Karpas-422 (cell line): ENCODE results near the gene CLEC17A. TPM values are rescaled to one million over a fixed set of nuclear protein-coding genes. Genes with fewer than 3 reads are reported as not detected.
A peak's percentile ranks its signal among the peaks of the same experiment; 100 is the strongest.
"Not testable (repeated sequence)": the region's sequence is repeated elsewhere in the genome, so short reads cannot be mapped to it uniquely, and the experiment has no call there.

Source experiments
- DNase-seq: peaks from one replicate; pipeline ENCODE4 v3.0.0-alpha.2; 2015
- H2AFZ ChIP-seq: fragments of 200-600 bp; sonication (generic); 2 replicates; pipeline ENCODE4 v1.6.1; 2014; ENCODE audit warnings: antibody characterized with exemption, low read length, mixed read lengths
- H3K27ac ChIP-seq: fragments of 200-600 bp; sonication (generic); 2 replicates; pipeline ENCODE4 v1.5.1; 2014; ENCODE audit warnings: mild to moderate bottlenecking, low read length, moderate library complexity
- H3K27me3 ChIP-seq: fragments of 200-600 bp; sonication (generic); 2 replicates; pipeline ENCODE4 v1.6.1; 2014; ENCODE audit warnings: low read length, mixed read lengths
- H3K36me3 ChIP-seq: fragments of 200-600 bp; sonication (generic); 2 replicates; pipeline ENCODE4 v1.6.1; 2014; ENCODE audit warnings: low read length, mixed read lengths; ENCODE audit not compliant: insufficient read depth
- H3K4me1 ChIP-seq: fragments of 200-600 bp; sonication (generic); 2 replicates; pipeline ENCODE4 v1.6.1; 2014; ENCODE audit warnings: mild to moderate bottlenecking, low read length, mixed read lengths
- H3K4me2 ChIP-seq: fragments of 200-600 bp; sonication (generic); 2 replicates; pipeline ENCODE4 v1.6.1; 2014; ENCODE audit warnings: low read length, low read depth, mild to moderate bottlenecking; ENCODE audit not compliant: poor library complexity, severe bottlenecking
- H3K4me3 ChIP-seq: fragments of 200-600 bp; sonication (generic); 2 replicates; pipeline ENCODE4 v1.5.1; 2014; ENCODE audit warnings: mild to moderate bottlenecking, antibody characterized with exemption, low read length, mixed read lengths
- H3K79me2 ChIP-seq: fragments of 200-600 bp; sonication (generic); 2 replicates; pipeline ENCODE4 v1.6.1; 2014; ENCODE audit warnings: mild to moderate bottlenecking, low read length, mixed read lengths
- H3K9ac ChIP-seq: fragments of 200-600 bp; sonication (generic); 2 replicates; pipeline ENCODE4 v1.6.0; 2014; ENCODE audit warnings: low read length
- H3K9me2 ChIP-seq: fragments of 200-600 bp; sonication (generic), shearing (Covaris generic); replicated peaks from 2 replicates; pipeline ENCODE4 v1.6.0; 2014; ENCODE audit warnings: mild to moderate bottlenecking, low read length, moderate library complexity; ENCODE audit not compliant: insufficient read depth
- H3K9me3 ChIP-seq: fragments of 300-700, 200-600 bp; sonication (generic); 2 replicates; pipeline ENCODE4 v1.6.1; 2014; ENCODE audit warnings: low read length, mixed read lengths
- H4K20me1 ChIP-seq: fragments of 200-600 bp; sonication (generic); 2 replicates; pipeline ENCODE4 v1.6.1; 2014; ENCODE audit warnings: mild to moderate bottlenecking, antibody characterized with exemption, low read length, low read depth; ENCODE audit not compliant: insufficient read depth
- total RNA-seq: library from RNA; depleted of rRNA; stranded (reverse); fragments of >200 nt; shearing (Covaris generic); gene quantifications from 2 replicates; pipeline ENCODE4 v1.2.3, GENCODE V29; 2014; ENCODE audit warnings: low replicate concordance

The CLEC17A gene
- total RNA-seq, 1 experiment from 2014 or later = 7.4 TPM

- Histone ChIP-seq H2AFZ (no peak overlapping the region), H3K27ac (no peak overlapping the region), H3K4me2 (no peak overlapping the region), H3K79me2 (peaks cover 65% of the 10 kb centered on the region), H4K20me1 (no peaks in the 10 kb centered on the region; the same call in 1 of the 2 replicates), H3K36me3 (no peaks in the 10 kb centered on the region; the same call in 1 of the 2 replicates), H3K27me3 (no peaks in the 10 kb centered on the region), H3K9me3 (no peaks in the 10 kb centered on the region), H3K9ac (no peak overlapping the region), H3K9me2 (no peaks in the 10 kb centered on the region), H3K4me1 (0 out of 2 replicates have a peak, but pooled peaks cover 3% of the 10 kb centered on the region), H3K4me3 (no peak overlapping the region)
- DNase-seq = no peak
Observed at GRCh38 chr19:14544977-14545715, 37.7 kb upstream of the CLEC17A start.

GRCh38 chr19:14545716-14546082, 37.2 kb upstream of the CLEC17A start:
- no peaks in the 10 kb centered on the region; the same call in 1 of the 2 replicates for H3K36me3 ChIP-seq
- H3K4me3 ChIP-seq = no peak overlapping the region
- no peak overlapping the region for H3K27ac ChIP-seq
- no peaks in the 10 kb centered on the region for H3K9me3 ChIP-seq
- no peak overlapping the region for H3K9ac ChIP-seq
- no peak overlapping the region for H3K4me2 ChIP-seq
- H4K20me1 ChIP-seq = no peaks in the 10 kb centered on the region; the same call in 1 of the 2 replicates
- H2AFZ ChIP-seq = no peak overlapping the region
- 0 out of 2 replicates have a peak, but pooled peaks cover 3% of the 10 kb centered on the region for H3K4me1 ChIP-seq
- H3K79me2 ChIP-seq = peaks cover 64% of the 10 kb centered on the region
- DNase-seq = no peak
- H3K27me3 ChIP-seq = no peaks in the 10 kb centered on the region
- no peaks in the 10 kb centered on the region for H3K9me2 ChIP-seq

GRCh38 chr19:14550201-14550754, 32.6 kb upstream of the CLEC17A start:
- no peaks in the 10 kb centered on the region for H3K9me3 ChIP-seq
- H3K36me3 ChIP-seq = no peaks in the 10 kb centered on the region; the same call in 1 of the 2 replicates
- no peak overlapping the region for H3K9ac ChIP-seq
- no peak overlapping the region for H3K27ac ChIP-seq
- H2AFZ ChIP-seq = no peak overlapping the region
- no peak overlapping the region for H3K4me3 ChIP-seq
- H3K79me2 ChIP-seq = peaks cover 42% of the 10 kb centered on the region
- H3K27me3 ChIP-seq = no peaks in the 10 kb centered on the region
- H3K9me2 ChIP-seq = no peaks in the 10 kb centered on the region
- peaks cover 6% of the 10 kb centered on the region for H3K4me1 ChIP-seq
- no peaks in the 10 kb centered on the region; the same call in 1 of the 2 replicates for H4K20me1 ChIP-seq
- no peak for DNase-seq
- no peak overlapping the region for H3K4me2 ChIP-seq

GRCh38 chr19:14551134-14552005, 31.5 kb upstream of the CLEC17A start:
- not testable (repeated sequence) for H3K4me1 ChIP-seq, H3K27ac ChIP-seq, H2AFZ ChIP-seq, H3K9me3 ChIP-seq, H3K9me2 ChIP-seq, H3K4me3 ChIP-seq, H4K20me1 ChIP-seq, H3K9ac ChIP-seq, H3K27me3 ChIP-seq, H3K36me3 ChIP-seq, H3K4me2 ChIP-seq
- peak; percentile 78 for DNase-seq
- peaks cover 31% of the 10 kb centered on the region for H3K79me2 ChIP-seq

GRCh38 chr19:14552006-14552360, 30.9 kb upstream of the CLEC17A start:
- not testable (repeated sequence) for H4K20me1 ChIP-seq, H3K9me2 ChIP-seq, H3K4me3 ChIP-seq, H3K27ac ChIP-seq, H2AFZ ChIP-seq, H3K4me1 ChIP-seq, H3K4me2 ChIP-seq, DNase-seq, H3K36me3 ChIP-seq, H3K9me3 ChIP-seq, H3K9ac ChIP-seq, H3K27me3 ChIP-seq
- H3K79me2 ChIP-seq = peaks cover 28% of the 10 kb centered on the region

- H3K27ac ChIP-seq = no peak overlapping the region
- no peak overlapping the region for H3K4me2 ChIP-seq
- H2AFZ ChIP-seq = no peak overlapping the region
- no peaks in the 10 kb centered on the region for H4K20me1 ChIP-seq
- H3K9ac ChIP-seq = no peak overlapping the region
- H3K9me3 ChIP-seq = no peaks in the 10 kb centered on the region
- H3K36me3 ChIP-seq = no peaks in the 10 kb centered on the region; the same call in 1 of the 2 replicates
- H3K27me3 ChIP-seq = no peaks in the 10 kb centered on the region
- H3K4me3 ChIP-seq = no peak overlapping the region
- DNase-seq = no peak
- peaks cover 33% of the 10 kb centered on the region for H3K79me2 ChIP-seq
- peaks cover 14% of the 10 kb centered on the region for H3K4me1 ChIP-seq
- H3K9me2 ChIP-seq = no peaks in the 10 kb centered on the region
Observed at GRCh38 chr19:14553042-14553938, 29.6 kb upstream of the CLEC17A start.

- Histone ChIP-seq H3K79me2 (peaks cover 34% of the 10 kb centered on the region), H3K4me1 (peaks cover 20% of the 10 kb centered on the region)
Observed at GRCh38 chr19:14553939-14554243, 29.0 kb upstream of the CLEC17A start.

More at GRCh38 chr19:14553939-14554243, 29.0 kb upstream of the CLEC17A start:
- H2AFZ ChIP-seq = no peak overlapping the region
- DNase-seq = no peak
- H3K36me3 ChIP-seq = no peaks in the 10 kb centered on the region; the same call in 1 of the 2 replicates
- no peak overlapping the region for H3K4me3 ChIP-seq
- H3K9ac ChIP-seq = no peak overlapping the region
- H3K4me2 ChIP-seq = no peak overlapping the region
- 0 out of 2 replicates have a peak, but pooled peaks cover 2% of the 10 kb centered on the region for H4K20me1 ChIP-seq
- H3K27me3 ChIP-seq = no peaks in the 10 kb centered on the region
- no peaks in the 10 kb centered on the region for H3K9me3 ChIP-seq
- H3K27ac ChIP-seq = no peak overlapping the region
- H3K9me2 ChIP-seq = no peaks in the 10 kb centered on the region
